ENCODE data around the gene GREB1L.
"Not testable (repeated sequence)": the region's sequence is repeated elsewhere in the genome, so short reads cannot be mapped to it uniquely, and the experiment has no call there.

The GREB1L gene

DNA sequence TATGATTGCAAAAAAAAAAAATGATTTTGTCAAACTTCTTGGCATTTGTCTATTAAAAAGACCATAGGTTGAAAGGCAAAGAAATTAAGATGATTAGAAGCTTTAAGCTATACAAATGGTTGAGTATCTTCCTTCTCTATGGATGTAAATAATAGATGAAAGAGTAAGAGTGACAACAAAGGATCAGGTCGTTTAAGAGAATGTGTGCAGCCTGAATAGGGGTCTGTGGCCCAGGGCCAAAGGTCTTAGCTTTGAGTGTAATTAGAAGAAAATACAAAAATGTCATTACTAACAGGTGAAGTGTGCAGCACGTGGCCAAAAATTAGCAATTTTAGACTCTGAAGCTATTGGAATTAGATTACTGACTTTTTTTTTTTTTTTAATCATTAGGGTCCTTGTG, 122.4 kb downstream of the GREB1L start:
- H3K27ac ChIP-seq: no peak overlapping the region
- TF ChIP-seq, protein P1, sequence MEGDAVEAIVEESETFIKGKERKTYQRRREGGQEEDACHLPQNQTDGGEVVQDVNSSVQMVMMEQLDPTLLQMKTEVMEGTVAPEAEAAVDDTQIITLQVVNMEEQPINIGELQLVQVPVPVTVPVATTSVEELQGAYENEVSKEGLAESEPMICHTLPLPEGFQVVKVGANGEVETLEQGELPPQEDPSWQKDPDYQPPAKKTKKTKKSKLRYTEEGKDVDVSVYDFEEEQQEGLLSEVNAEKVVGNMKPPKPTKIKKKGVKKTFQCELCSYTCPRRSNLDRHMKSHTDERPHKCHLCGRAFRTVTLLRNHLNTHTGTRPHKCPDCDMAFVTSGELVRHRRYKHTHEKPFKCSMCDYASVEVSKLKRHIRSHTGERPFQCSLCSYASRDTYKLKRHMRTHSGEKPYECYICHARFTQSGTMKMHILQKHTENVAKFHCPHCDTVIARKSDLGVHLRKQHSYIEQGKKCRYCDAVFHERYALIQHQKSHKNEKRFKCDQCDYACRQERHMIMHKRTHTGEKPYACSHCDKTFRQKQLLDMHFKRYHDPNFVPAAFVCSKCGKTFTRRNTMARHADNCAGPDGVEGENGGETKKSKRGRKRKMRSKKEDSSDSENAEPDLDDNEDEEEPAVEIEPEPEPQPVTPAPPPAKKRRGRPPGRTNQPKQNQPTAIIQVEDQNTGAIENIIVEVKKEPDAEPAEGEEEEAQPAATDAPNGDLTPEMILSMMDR (conservative IDR thresholded peaks at IDR 0.05): no peak

DNA sequence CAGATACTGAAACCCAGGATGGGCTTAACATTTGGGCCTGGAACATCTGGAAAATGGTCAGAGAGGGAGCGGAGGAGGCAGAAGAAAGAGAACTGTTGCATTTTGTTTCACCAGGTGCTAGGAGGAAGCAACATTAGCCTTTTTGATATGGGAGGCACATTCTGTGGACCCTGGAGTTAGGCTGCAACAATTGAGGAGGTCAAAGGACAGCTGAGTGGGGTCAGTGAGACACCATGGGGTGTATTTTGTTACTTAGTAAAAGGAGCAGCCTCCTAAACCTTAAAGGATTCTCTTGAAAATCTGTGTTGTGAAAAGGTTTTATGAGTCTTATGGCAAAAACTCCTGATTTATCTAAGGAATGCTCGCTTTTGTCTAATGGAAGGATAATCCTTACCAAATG, 124.9 kb downstream of the GREB1L start:
- no peak overlapping the region for H3K27ac ChIP-seq
- TF ChIP-seq, protein P1 (conservative IDR thresholded peaks at IDR 0.05): no peak

DNA sequence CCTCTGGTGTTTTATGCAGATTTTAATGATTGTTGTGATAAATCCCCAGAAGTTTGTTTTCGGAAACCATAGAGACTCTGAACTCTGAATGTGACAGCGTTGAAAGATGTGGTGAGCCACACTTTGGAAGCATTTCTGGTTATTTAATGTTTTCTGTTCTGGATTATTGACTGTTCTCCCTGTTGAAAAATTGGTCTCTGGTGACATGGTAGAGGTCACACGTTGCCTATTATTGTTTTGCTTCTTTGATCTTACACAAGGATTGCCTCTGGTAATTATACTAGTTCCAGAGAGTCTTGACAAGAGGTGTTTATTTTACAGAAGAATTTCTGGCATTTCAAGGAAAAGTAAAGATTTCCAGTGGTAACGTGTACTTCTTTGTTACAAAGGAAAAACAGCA, 127.1 kb downstream of the GREB1L start:
- TF ChIP-seq, protein P1 (conservative IDR thresholded peaks at IDR 0.05): no peak
- H3K27ac ChIP-seq: no peak overlapping the region

DNA sequence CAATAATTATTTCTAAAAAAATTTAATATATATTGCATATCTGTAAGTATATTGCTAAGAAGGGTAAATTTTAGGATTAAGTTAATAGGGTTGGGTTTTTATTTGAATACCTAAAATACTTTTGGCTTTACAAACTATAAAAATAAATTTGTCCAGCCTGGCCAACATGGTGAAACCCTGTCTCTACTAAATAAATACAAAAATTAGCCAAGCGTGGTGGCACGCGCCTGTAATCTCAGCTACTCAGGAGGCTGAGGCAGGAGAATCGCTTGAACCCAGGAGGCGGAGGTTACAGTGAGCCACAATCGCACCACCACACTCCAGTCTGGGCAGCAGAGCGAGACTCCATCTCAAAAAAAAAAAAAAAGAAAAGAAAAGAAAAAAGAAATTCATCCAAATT, 127.6 kb downstream of the GREB1L start:
- H3K27ac ChIP-seq: not testable (repeated sequence)

DNA sequence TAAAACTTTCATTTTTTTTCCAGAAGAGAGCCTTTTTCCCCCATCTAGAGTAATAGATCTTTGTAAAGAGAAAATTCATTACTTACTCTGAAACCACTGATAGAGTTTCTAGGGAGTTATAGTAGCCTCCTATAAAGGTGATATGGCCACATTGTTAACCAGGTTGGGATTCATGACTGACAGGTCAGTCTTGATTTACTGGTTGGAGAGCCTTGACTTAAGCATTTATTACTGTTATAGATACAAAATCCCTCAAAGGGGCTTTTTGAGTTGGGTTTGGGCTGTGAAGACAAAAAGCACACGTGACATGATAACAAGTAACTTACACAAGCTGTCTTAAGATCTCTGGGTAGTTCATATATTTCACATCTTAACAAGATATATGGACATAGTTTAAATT, 141.0 kb downstream of the GREB1L start:
- H3K27ac ChIP-seq: no peak overlapping the region

DNA sequence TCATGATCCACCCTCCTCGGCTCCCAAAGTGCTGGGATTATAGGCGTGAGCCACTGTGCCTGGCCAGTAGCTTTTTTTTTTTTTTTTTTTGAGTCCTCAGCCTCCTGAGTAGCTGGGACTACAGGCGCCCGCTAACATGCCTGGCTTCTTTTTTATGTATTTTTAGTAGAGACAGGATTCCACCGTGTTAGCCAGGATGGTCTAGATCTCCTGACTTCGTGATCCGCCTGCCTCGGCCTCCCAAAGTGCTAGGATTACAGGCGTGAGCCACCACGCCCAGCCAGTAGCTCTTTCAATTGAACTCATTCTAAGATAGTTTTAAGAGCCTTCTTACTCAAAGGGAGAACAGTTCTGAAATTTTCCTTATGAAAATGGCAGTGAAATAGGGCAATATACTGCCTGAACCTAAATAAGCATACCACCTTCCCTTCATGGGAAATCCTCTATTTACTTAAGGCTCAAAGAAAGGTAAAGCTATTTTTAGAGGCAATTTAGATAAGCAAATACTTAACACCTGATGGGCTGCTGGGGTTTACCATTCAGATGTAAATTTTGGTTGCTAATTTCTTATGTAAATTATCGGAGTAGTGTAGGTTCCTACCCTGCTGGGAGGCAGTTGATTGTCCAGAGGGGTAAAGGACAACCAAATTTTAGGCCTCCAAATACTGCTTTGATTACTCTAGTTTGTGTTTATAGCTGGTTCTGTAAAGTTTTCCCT, 144.7 kb downstream of the GREB1L start:
- no peak overlapping the region for H3K27ac ChIP-seq
- TF ChIP-seq, protein P1 (conservative IDR thresholded peaks at IDR 0.05): no peak

More for the DNA sequence above, 141.0 kb downstream of the GREB1L start:
- TF ChIP-seq, protein P1 (conservative IDR thresholded peaks at IDR 0.05): no peak

DNA sequence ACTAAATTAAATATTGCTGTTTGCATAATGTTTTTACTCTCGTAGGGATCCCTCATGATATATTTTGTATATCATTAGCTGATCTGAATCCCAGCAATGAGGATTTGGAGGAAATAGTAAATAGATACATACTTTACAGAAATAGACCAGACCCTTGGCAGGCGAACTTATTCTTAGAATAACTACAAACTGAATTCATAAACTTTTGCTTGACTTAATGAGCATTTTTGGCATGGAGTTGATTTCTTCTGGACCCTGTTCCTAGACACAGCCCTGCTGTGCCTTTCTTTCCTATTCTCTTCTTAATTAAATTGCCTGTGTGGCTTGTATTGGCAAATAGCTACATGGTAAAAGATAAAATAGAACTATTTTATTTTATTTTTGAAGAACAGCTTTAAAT, 145.9 kb downstream of the GREB1L start:
- TF ChIP-seq, protein P1 (conservative IDR thresholded peaks at IDR 0.05): no peak
- H3K27ac ChIP-seq: no peak overlapping the region

DNA sequence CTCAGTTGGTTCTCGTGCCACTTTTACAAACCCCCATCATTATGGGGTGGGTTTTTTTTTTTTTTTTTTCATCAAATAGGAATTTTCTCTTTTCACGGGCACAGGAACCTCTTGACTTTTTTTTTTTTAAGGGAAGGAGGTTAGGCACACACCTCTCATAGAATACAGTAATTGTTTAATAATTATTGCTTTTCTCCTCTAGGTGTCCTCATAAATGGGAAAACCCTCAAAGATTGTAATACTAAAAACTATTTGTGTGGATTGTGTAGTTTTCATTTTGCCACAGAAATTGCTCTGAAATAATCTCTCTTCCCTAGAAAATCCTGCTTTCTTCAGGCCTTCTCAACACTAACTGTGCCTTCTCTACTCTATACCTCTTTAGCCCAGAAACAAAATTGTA, 147.3 kb downstream of the GREB1L start:
- H3K27ac ChIP-seq: no peak overlapping the region

More for the DNA sequence above, 147.3 kb downstream of the GREB1L start:
- TF ChIP-seq, protein P1 (conservative IDR thresholded peaks at IDR 0.05): peak; percentile 50

All from VCaP (cell line).